ENCODE results near the gene LRRC8E. TPM values are rescaled to one million over a fixed set of nuclear protein-coding genes. Genes with fewer than 3 reads are reported as not detected.

LRRC8E gene
- polyA plus RNA-seq, 1 donor (not counting 4 experiments of a cell fraction or from before 2014, with no cell fraction given), result 13.5 TPM

GRCh38 chr19:7847664-7848063, 40.6 kb upstream of the LRRC8E start:
- Histone ChIP-seq H4K20me1 (ENCODE audit: control insufficient read depth, extremely low read depth, insufficient read depth, low read length) (no peaks in the 10 kb centered on the region), H3K4me2 (ENCODE audit: control insufficient read depth, extremely low read depth, insufficient read depth, low read depth, low read length) (no peak overlapping the region), H3K79me2 (ENCODE audit: control insufficient read depth, insufficient read depth, low read length) (no peaks in the 10 kb centered on the region), H3K9ac (ENCODE audit: control insufficient read depth, extremely low read depth, insufficient read depth, low read length) (no peak overlapping the region), H3K27me3 (ENCODE audit: control insufficient read depth, extremely low read depth, insufficient read depth, low read length) (no peaks in the 10 kb centered on the region), H3K9me3 (ENCODE audit: control insufficient read depth, low read depth, low read length) (no peaks in the 10 kb centered on the region), H3K27ac (ENCODE audit: control insufficient read depth, insufficient read depth, low read length) (no peak overlapping the region), H3K4me1 (ENCODE audit: control insufficient read depth, extremely low read depth, insufficient read depth, low read length) (peaks cover 10% of the 10 kb centered on the region), H3K36me3 (ENCODE audit: control insufficient read depth in 2 of 2, extremely low read depth in 1 of 2, insufficient read depth in 2 of 2, low read length in 2 of 2) (no peaks in the 10 kb centered on the region), H3K4me3 (ENCODE audit: control insufficient read depth in 2 of 3, extremely low read depth in 1 of 3, insufficient read depth in 2 of 3, low read depth in 1 of 3, low read length in 3 of 3) (no peak overlapping the region), H2AFZ (ENCODE audit: control insufficient read depth, low read length) (no peak overlapping the region), H3K9me1 (ENCODE audit: control insufficient read depth, extremely low read depth, insufficient read depth, low read length) (no peaks in the 10 kb centered on the region)
- TF ChIP-seq, protein P1, sequence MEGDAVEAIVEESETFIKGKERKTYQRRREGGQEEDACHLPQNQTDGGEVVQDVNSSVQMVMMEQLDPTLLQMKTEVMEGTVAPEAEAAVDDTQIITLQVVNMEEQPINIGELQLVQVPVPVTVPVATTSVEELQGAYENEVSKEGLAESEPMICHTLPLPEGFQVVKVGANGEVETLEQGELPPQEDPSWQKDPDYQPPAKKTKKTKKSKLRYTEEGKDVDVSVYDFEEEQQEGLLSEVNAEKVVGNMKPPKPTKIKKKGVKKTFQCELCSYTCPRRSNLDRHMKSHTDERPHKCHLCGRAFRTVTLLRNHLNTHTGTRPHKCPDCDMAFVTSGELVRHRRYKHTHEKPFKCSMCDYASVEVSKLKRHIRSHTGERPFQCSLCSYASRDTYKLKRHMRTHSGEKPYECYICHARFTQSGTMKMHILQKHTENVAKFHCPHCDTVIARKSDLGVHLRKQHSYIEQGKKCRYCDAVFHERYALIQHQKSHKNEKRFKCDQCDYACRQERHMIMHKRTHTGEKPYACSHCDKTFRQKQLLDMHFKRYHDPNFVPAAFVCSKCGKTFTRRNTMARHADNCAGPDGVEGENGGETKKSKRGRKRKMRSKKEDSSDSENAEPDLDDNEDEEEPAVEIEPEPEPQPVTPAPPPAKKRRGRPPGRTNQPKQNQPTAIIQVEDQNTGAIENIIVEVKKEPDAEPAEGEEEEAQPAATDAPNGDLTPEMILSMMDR (optimal IDR thresholded peaks at IDR 0.05 in 1 of 3, IDR thresholded peaks at IDR 0.05 in 1 of 3, conservative IDR thresholded peaks at IDR 0.05 in 1 of 3; ENCODE audit: extremely low read depth in 1 of 3, insufficient read depth in 2 of 3, low read length in 3 of 3), result no peak
- TF ChIP-seq EZH2 (IDR thresholded peaks at IDR 0.05; ENCODE audit: low read length), result no peak
- FAIRE-seq, result no peak
- DNase-seq (ENCODE audit: low read depth, low spot score), result no peak
- dilution Hi-C loops (cut with MboI; ENCODE audit: extremely low pct_ligation_motif_present, low sequenced_read_pairs), result no loop called here

- Histone ChIP-seq H4K20me1 (ENCODE audit: control insufficient read depth, extremely low read depth, insufficient read depth, low read length) (no peaks in the 10 kb centered on the region), H3K79me2 (ENCODE audit: control insufficient read depth, insufficient read depth, low read length) (no peaks in the 10 kb centered on the region), H3K4me3 (ENCODE audit: control insufficient read depth in 2 of 3, extremely low read depth in 1 of 3, insufficient read depth in 2 of 3, low read depth in 1 of 3, low read length in 3 of 3) (no peak overlapping the region), H3K9me1 (ENCODE audit: control insufficient read depth, extremely low read depth, insufficient read depth, low read length) (no peaks in the 10 kb centered on the region), H3K27me3 (ENCODE audit: control insufficient read depth, extremely low read depth, insufficient read depth, low read length) (no peaks in the 10 kb centered on the region), H3K27ac (ENCODE audit: control insufficient read depth, insufficient read depth, low read length) (no peak overlapping the region), H3K36me3 (ENCODE audit: control insufficient read depth in 2 of 2, extremely low read depth in 1 of 2, insufficient read depth in 2 of 2, low read length in 2 of 2) (no peaks in the 10 kb centered on the region), H2AFZ (ENCODE audit: control insufficient read depth, low read length) (no peak overlapping the region), H3K4me1 (ENCODE audit: control insufficient read depth, extremely low read depth, insufficient read depth, low read length) (peaks cover 10% of the 10 kb centered on the region), H3K9ac (ENCODE audit: control insufficient read depth, extremely low read depth, insufficient read depth, low read length) (no peak overlapping the region), H3K4me2 (ENCODE audit: control insufficient read depth, extremely low read depth, insufficient read depth, low read depth, low read length) (no peak overlapping the region), H3K9me3 (ENCODE audit: control insufficient read depth, low read depth, low read length) (no peaks in the 10 kb centered on the region)
- dilution Hi-C loops (cut with MboI; ENCODE audit: extremely low pct_ligation_motif_present, low sequenced_read_pairs), result no loop called here
- TF ChIP-seq, protein P1 (optimal IDR thresholded peaks at IDR 0.05 in 1 of 3, IDR thresholded peaks at IDR 0.05 in 1 of 3, conservative IDR thresholded peaks at IDR 0.05 in 1 of 3; ENCODE audit: extremely low read depth in 1 of 3, insufficient read depth in 2 of 3, low read length in 3 of 3), result no peak
- no peak for TF ChIP-seq EZH2 (IDR thresholded peaks at IDR 0.05; ENCODE audit: low read length)
- DNase-seq (ENCODE audit: low read depth, low spot score) (no peak), FAIRE-seq (no peak)
Measured at GRCh38 chr19:7848779-7849457, 39.4 kb upstream of the LRRC8E start.

Measured in keratinocyte (primary cell).